GM19023 (cell line): ENCODE measurements around the gene UBA6.

Experiments
- ATAC-seq: cut with Tn5 transposase; IDR thresholded peaks from one replicate; pipeline ENCODE4 v1.9.1; 2021; ENCODE audit warnings: mild to moderate bottlenecking, moderate library complexity; ENCODE audit not compliant: unreplicated experiment

Gene UBA6

DNA sequence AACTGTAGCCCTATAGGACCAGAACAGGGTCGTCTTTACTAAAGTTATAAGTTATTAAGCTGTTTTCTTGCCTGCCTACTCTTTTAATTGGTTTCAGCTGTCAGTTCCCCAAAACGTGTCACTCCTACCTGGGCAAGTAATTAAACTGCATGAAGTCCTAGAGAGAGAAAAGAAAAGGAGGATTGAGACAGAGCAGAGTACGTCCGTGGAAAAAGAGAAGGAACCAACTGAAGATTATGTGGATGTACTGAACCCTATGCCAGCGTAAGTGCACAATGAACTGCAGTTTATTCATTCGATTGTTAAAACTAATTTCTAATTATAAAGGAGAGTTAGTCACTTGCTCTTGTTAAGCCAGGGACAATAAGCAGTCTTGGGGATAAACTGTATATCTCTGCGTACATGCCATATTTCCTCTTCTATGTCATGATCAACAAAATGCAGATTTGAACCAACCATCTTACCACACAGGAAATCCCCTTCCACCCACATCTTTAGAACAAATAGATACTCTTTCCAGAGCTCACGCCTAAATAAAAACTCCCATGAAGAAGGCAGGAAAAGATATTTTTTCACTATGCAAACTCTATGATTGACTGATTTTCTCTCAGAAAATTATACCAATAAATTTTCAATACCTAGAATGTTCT, 119.6 kb downstream of the UBA6 start:
- peak; percentile 59 for ATAC-seq

DNA sequence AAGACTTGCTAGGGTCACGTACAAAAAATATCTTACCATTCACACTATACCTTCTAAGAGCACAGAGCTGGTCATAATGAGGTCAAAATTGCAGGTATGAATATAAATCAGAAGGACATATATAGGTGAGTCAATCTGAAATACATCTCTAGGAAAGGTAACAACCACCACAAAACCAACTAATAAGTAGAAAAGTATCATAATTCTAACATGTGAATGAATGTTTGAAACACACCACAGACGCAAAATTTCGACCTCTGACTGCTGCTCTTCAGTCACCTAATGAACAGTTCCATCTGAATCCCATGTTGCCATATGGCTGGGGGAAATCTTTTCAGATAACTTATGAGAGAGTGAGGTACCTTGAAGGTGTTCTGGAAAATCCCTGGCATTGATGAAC, 120.4 kb downstream of the UBA6 start:
- ATAC-seq, result peak; percentile 41

DNA sequence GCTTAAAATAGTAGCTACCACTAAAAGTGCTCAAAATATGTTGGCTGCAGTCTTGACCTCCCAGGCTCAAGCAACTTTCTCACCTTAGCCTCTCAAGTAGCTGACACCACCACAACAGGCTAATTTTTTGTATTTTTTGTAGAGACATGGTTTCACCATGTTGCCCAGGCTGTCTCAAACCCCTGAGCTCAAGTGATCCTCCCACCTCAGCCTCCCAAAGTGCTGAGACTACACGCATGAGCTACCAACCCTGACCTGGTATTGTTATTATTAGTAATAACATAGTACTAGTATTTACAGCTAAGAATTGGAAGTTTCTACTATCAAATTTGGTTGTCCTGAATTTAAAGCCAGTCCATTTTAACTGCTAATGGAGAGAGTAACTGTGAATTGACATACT, 124.4 kb downstream of the UBA6 start:
- ATAC-seq, result peak; percentile 30

DNA sequence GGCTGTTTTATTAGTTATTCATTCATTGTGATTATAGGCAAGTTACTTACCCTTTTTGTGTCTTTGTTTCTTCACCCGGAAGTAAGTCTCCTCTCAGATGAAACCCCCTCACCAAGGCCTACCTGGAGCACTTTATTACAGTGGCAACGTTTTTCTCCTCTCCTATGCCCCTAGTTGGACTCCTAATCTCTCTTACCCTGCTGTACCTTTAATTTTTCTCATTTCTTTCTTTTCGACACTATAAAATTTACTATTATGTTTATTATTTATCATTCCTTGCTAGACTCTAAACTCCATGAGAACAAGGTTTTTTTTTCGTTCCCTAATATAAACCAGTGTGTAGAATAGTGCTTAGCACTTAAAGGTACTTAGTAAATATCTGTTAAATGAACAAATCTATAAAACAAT, 124.9 kb downstream of the UBA6 start:
- no peak for ATAC-seq

DNA sequence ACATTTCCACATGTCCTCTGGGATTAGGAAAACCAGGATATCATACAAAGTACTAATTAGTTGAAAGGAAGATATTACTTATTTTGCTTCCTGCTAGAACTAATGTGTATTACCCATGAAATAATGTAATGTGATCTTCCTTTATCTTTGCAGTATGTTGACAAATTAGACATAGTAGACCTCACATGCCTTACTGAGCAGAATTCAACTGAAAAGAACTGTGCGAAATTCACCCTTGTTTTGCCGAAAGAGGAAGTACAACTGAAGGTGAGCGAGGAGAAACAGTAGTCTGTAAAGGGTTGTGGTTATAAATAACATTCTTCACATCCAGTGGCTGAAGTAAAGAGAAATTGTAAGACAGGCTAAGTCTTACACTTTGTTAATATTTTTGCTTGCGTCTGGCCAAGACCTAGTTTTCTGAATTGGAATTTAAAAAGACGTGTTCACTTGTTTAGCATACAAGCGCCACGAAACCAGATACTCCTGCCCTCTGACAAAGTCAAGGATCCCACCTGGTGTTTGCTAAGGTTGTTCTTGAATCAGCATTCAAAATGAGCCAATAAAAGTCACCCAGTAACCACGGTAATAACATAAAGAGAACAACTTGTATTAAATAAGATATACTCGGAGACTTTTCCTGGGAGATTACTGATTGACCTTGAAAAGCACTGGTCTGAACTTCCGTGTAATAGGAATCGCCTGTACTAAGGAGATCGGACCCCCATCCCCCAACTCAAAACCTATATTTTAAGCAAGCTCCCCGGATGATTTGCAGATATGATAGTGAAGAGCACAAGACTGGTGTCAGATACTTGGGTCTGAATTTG, 125.5 kb downstream of the UBA6 start:
- peak; percentile 95 for ATAC-seq

DNA sequence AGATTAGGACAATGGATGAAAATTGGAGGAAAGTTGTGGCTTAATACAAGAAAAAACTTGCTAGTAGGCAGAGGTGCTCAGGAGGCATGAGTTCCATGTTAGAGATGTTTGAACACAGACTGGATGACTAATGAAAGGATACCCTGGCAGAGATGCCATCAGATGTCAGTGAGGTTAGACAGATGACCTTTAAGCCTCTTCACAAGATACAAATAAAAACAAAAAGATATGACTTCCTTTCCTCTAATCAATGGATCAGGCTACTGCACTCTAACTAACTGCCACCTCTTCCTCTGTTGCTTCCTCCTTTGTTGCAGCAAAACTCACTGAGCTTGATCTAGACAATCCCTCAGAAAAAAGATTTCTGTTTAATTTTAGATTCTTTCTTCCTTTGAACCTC, 127.8 kb downstream of the UBA6 start:
- ATAC-seq, result no peak

DNA sequence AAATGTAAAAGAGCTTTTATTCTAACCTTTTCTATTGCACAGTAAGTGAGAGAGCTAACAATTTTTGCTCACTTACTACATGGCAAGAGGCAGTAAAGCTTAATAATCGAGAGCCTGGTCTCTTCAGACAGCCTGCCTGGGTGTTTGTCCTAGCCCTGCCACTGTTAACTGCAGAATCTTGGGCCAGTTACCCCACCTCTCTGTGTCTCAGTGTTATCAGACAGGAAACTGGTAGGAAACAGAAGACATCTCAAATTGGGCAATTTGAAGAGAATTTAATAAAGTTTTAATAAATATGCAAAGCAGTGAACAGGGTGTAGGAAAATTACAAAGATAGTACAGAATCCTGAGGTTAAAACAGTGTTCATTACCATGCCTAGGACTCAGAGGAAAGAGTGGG, 129.0 kb downstream of the UBA6 start:
- no peak for ATAC-seq

DNA sequence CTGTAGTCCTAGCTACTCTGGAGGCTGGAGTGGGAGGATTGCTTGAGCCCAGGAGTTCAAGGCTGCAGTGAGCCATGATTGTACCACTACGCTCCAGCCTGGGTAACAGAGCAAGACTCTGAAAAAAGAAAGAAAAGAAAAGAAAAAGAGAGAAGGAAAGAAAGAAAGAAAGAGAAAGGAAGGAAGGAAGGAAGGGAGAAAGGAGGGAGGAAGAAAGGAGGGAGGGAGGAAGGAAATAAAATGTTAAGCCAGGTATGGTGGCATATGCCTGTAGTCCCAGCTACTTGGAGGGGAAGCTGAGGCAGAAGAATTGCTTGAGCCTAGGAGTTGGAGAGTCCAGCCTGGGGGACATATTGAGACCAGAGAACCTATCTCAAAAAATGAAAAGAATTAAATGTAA, 130.4 kb downstream of the UBA6 start:
- ATAC-seq, result no peak

DNA sequence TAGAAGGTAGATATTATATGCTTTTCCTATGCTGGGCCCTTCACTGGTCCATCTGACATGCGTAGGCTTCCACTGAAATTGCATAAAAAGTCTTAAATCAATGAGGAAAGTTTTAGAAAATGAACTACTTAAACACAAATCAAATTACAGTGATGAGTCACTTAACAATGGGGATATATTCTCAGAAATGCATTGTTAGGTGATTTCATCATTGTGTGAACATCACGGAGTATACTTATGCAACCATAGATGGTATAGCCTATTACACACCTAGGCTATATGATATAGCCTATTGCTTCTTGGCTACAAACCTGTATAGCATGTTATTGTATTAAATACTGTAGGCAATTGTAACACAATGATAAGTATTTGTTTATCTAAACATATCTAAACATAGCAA, 132.1 kb downstream of the UBA6 start:
- no peak for ATAC-seq

DNA sequence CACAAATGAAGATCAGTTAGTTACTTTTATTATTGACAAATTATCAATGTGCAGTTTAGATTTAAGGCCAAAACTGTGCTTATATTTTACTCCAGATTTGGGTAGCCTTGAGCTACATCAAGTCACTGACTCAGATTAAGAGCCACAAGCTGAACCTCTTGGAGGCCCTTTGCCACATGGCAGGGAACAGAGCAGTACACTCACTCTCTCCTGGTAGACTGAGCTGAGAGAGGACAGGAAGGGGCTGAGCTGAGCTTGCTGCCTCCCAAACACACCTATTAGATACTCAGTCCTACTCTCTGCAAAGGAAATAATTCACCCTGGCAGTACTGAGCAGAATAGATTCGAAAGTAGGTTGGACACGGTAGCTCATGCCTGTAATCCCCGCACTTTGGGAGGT, 134.6 kb downstream of the UBA6 start:
- ATAC-seq, result no peak

DNA sequence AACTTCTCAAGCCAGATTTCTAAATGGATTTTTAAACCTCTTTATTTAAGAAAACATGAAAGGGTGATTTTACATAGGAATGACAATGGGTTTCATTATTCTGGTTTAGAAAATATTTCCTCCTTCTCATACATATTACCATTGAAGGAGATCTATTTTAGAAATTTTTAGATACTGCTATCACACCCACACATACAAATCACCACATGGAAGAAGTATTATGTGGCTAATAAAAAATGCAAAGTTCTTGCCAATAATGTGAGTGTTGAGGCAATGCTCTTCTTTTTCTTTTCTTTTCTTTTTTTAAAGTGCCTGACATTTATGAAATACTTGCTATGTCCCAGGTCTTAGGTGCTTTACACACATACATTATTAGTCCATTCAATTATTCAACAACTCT, 135.7 kb downstream of the UBA6 start:
- no peak for ATAC-seq
